ENCODE data around the gene ZNF469.

- TF ChIP-seq, protein P1, sequence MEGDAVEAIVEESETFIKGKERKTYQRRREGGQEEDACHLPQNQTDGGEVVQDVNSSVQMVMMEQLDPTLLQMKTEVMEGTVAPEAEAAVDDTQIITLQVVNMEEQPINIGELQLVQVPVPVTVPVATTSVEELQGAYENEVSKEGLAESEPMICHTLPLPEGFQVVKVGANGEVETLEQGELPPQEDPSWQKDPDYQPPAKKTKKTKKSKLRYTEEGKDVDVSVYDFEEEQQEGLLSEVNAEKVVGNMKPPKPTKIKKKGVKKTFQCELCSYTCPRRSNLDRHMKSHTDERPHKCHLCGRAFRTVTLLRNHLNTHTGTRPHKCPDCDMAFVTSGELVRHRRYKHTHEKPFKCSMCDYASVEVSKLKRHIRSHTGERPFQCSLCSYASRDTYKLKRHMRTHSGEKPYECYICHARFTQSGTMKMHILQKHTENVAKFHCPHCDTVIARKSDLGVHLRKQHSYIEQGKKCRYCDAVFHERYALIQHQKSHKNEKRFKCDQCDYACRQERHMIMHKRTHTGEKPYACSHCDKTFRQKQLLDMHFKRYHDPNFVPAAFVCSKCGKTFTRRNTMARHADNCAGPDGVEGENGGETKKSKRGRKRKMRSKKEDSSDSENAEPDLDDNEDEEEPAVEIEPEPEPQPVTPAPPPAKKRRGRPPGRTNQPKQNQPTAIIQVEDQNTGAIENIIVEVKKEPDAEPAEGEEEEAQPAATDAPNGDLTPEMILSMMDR (IDR thresholded peaks at IDR 0.05), result no peak
- no peak for TF ChIP-seq POLR2A (IDR thresholded peaks at IDR 0.05)
Measured at GRCh38 chr16:88367560-88367959, 15.2 kb upstream of the ZNF469 start.
